ENCODE measurements around the gene ABCA13.

The ABCA13 gene

GRCh38 chr7:48637382-48637781, 466.1 kb downstream of the ABCA13 start:
- Mint-ChIP-seq H3K4me3 (no peak overlapping the region), H3K36me3 (ENCODE audit: low read depth) (no peaks in the 10 kb centered on the region), H3K4me1 (ENCODE audit: low read depth) (peaks cover 6% of the 10 kb centered on the region), H3K9me3 (no peaks in the 10 kb centered on the region), H3K27me3 (ENCODE audit: low read depth) (no peaks in the 10 kb centered on the region), H3K27ac (no peak overlapping the region)
- no peak for DNase-seq (ENCODE audit: low spot score)

DNA sequence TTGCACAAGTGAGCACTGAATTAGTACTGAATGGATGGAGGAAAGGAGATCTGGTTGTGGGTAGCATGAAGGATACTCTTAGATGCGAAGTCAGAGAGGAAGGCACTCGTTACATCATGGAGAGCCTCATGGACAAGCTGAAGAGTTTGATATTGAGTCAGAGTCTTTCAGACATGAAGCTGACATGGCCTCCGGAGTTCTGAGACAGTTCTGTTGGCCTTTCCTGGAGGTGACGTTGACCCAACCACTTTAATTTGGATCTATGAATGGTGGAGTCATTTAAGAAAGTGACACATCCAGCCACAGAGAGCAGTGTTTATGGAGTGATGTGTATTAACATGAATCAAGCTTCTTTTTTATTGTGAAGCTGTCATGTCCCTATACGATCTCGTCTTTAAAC, 466.8 kb downstream of the ABCA13 start:
- no peaks in the 10 kb centered on the region for H3K36me3 Mint-ChIP-seq (ENCODE audit: low read depth)
- DNase-seq (ENCODE audit: low spot score) = no peak
- H3K4me1 Mint-ChIP-seq (ENCODE audit: low read depth) = peaks cover 6% of the 10 kb centered on the region
- H3K9me3 Mint-ChIP-seq = no peaks in the 10 kb centered on the region
- H3K27me3 Mint-ChIP-seq (ENCODE audit: low read depth) = no peaks in the 10 kb centered on the region
- no peak overlapping the region for H3K4me3 Mint-ChIP-seq
- no peak overlapping the region for H3K27ac Mint-ChIP-seq

DNA sequence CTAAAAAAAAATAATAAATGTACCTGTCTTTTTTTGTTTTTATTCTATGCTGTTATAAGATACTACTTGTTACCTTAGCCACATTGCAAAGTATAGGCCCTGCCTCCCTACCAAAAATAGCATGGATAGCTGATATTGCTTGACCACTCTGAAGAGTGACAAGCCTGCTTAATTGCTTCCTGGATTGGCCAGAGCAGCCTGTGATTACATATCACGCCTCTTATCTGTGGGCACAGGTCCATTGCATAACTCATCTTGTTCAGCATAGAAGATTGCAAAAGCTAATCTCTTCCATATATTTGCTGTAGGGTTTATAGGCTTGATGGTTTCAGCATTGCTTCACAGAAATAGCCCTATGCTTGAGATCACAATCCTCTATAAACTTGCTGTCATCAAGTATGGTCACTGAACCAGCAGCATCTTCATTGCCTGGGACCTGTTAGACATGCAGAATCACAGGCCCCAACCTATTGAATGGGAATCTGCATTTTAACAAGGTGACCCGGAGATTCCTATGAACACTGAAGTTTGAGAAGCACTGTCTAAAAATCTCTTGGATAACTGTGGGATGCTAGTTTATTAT, 472.3 kb downstream of the ABCA13 start:
- Mint-ChIP-seq H3K4me1 (ENCODE audit: low read depth) (no peaks in the 10 kb centered on the region), H3K9me3 (no peaks in the 10 kb centered on the region), H3K27me3 (ENCODE audit: low read depth) (no peaks in the 10 kb centered on the region), H3K4me3 (no peak overlapping the region), H3K36me3 (ENCODE audit: low read depth) (no peaks in the 10 kb centered on the region), H3K27ac (no peak overlapping the region)
- DNase-seq (ENCODE audit: low spot score) = no peak

GRCh38 chr7:48658138-48658537, 486.9 kb downstream of the ABCA13 start:
- H3K4me1 Mint-ChIP-seq (ENCODE audit: low read depth) = no peaks in the 10 kb centered on the region
- no peaks in the 10 kb centered on the region for H3K27me3 Mint-ChIP-seq (ENCODE audit: low read depth)
- H3K4me3 Mint-ChIP-seq = no peak overlapping the region
- DNase-seq (ENCODE audit: low spot score) = no peak
- H3K9me3 Mint-ChIP-seq = no peaks in the 10 kb centered on the region
- no peak overlapping the region for H3K27ac Mint-ChIP-seq
- no peaks in the 10 kb centered on the region for H3K36me3 Mint-ChIP-seq (ENCODE audit: low read depth)

DNA sequence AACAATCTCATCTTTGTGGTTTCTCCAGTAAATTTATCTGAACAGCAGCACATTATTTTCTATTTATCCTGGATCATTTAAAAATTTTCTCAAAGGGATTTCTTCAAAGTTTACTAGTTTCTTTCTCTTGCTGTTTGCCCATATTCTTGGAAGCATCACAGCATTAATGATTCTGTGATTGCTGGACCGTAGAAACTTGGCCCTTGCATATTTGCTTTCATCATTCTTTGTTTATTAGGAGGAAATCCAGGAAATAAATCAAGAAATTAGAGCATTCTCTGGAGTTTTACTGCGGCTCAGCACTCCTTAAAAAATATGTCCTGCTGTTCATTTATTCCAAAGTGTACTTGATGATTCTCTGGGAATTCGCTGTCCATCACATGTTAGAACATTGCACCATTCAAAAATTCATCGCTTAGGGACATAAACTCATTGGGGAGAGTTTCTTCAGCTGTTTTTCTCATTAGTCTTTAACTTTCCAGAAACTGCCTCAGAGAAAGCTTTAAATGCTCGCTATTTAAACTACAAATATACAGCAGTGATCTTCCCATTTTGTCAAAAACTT, 489.1 kb downstream of the ABCA13 start:
- H3K36me3 Mint-ChIP-seq (ENCODE audit: low read depth) = no peaks in the 10 kb centered on the region
- DNase-seq (ENCODE audit: low spot score) = no peak
- no peaks in the 10 kb centered on the region for H3K4me1 Mint-ChIP-seq (ENCODE audit: low read depth)
- H3K27ac Mint-ChIP-seq = no peak overlapping the region
- no peak overlapping the region for H3K4me3 Mint-ChIP-seq
- H3K9me3 Mint-ChIP-seq = no peaks in the 10 kb centered on the region
- H3K27me3 Mint-ChIP-seq (ENCODE audit: low read depth) = no peaks in the 10 kb centered on the region

DNA sequence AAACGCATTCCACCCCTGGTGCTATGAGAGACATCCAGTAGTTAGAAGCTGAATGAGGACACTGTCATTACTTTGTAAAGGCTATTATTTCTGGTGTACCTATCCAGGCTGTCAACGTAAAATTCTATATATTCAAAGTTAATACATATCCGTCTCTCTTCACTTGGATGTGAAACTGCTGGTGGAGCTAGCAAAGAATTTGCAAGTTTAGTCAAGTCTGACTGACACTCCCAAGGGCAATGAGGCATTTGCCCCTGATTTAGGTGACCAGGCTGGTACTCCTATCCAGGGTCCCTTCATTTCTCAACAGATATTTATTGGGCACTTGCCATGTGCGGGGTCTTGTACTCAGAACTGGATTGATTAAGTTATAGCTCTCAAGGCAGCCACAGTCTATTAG, 493.0 kb downstream of the ABCA13 start:
- DNase-seq (ENCODE audit: low spot score) = no peak
- H3K9me3 Mint-ChIP-seq = no peaks in the 10 kb centered on the region
- H3K4me3 Mint-ChIP-seq = no peak overlapping the region
- H3K4me1 Mint-ChIP-seq (ENCODE audit: low read depth) = no peaks in the 10 kb centered on the region
- H3K27me3 Mint-ChIP-seq (ENCODE audit: low read depth) = no peaks in the 10 kb centered on the region
- H3K27ac Mint-ChIP-seq = no peak overlapping the region
- no peaks in the 10 kb centered on the region for H3K36me3 Mint-ChIP-seq (ENCODE audit: low read depth)

GRCh38 chr7:48665353-48666135, 494.3 kb downstream of the ABCA13 start:
- no peak for DNase-seq (ENCODE audit: low spot score)
- H3K9me3 Mint-ChIP-seq = no peaks in the 10 kb centered on the region
- H3K27ac Mint-ChIP-seq = no peak overlapping the region
- no peaks in the 10 kb centered on the region for H3K27me3 Mint-ChIP-seq (ENCODE audit: low read depth)
- H3K36me3 Mint-ChIP-seq (ENCODE audit: low read depth) = no peaks in the 10 kb centered on the region
- H3K4me3 Mint-ChIP-seq = no peak overlapping the region
- no peaks in the 10 kb centered on the region for H3K4me1 Mint-ChIP-seq (ENCODE audit: low read depth)

DNA sequence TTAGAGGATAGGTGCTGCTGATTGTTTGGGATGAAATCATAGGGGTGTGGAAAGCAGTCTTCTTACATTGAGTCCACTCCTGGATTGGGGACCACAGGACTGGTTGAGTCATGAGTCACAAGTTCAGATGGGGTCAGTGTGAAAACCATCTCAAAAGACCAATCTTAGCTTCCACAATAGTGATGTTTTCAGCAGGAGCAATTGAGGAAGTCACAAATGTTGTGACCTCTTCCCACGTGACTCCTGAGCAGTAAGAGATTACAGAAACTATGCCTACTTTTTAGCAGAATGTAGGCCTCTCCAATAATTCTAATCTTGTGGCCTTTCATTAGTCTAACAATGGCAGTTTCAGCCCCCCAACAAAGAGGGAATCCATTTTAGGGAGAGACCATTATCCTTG, 496.1 kb downstream of the ABCA13 start:
- DNase-seq (ENCODE audit: low spot score) = no peak

GRCh38 chr7:48671656-48672055, 500.4 kb downstream of the ABCA13 start:
- Mint-ChIP-seq H3K27me3 (ENCODE audit: low read depth) (no peaks in the 10 kb centered on the region), H3K36me3 (ENCODE audit: low read depth) (no peaks in the 10 kb centered on the region), H3K4me1 (ENCODE audit: low read depth) (no peaks in the 10 kb centered on the region), H3K9me3 (peaks cover 13% of the 10 kb centered on the region), H3K27ac (no peak overlapping the region), H3K4me3 (no peak overlapping the region)
- no peak for DNase-seq (ENCODE audit: low spot score)

More for the DNA sequence above, 496.1 kb downstream of the ABCA13 start:
- Mint-ChIP-seq H3K4me3 (no peak overlapping the region), H3K36me3 (ENCODE audit: low read depth) (no peaks in the 10 kb centered on the region), H3K27ac (no peak overlapping the region), H3K27me3 (ENCODE audit: low read depth) (no peaks in the 10 kb centered on the region), H3K9me3 (peaks cover 3% of the 10 kb centered on the region), H3K4me1 (ENCODE audit: low read depth) (no peaks in the 10 kb centered on the region)

GRCh38 chr7:48681006-48681405, 509.7 kb downstream of the ABCA13 start:
- Mint-ChIP-seq H3K27me3 (ENCODE audit: low read depth) (no peaks in the 10 kb centered on the region), H3K36me3 (ENCODE audit: low read depth) (no peaks in the 10 kb centered on the region), H3K27ac (no peak overlapping the region), H3K4me3 (no peak overlapping the region), H3K9me3 (peaks cover under 1% of the 10 kb centered on the region), H3K4me1 (ENCODE audit: low read depth) (no peaks in the 10 kb centered on the region)
- DNase-seq (ENCODE audit: low spot score) = no peak

DNA sequence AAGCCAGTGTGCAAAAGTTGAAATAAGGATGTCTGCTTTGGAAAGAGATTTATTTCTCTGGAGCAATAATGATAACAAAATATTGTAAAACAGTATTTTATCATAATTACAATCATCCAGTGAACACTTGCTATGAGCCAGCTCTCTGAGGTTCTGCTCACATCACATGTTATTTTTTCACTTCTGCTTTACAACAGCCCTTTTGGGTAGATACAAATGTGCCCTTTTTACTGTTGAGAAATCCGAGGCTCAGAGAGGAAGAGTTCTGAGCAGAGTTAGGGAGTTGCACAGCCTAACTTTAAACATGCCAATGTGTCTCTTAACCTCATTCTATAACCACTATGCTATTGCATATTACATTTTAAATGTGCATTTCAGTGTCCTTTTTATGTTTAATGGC, 520.5 kb downstream of the ABCA13 start:
- Mint-ChIP-seq H3K4me1 (ENCODE audit: low read depth) (no peaks in the 10 kb centered on the region), H3K4me3 (no peak overlapping the region), H3K27ac (no peak overlapping the region), H3K36me3 (ENCODE audit: low read depth) (no peaks in the 10 kb centered on the region), H3K27me3 (ENCODE audit: low read depth) (no peaks in the 10 kb centered on the region), H3K9me3 (peaks cover 7% of the 10 kb centered on the region)
- no peak for DNase-seq (ENCODE audit: low spot score)
